Measurements from ENCODE around the gene KSR1. TPM values are rescaled to one million over a fixed set of nuclear protein-coding genes. Genes with fewer than 3 reads are reported as not detected.

Gene KSR1
- total RNA-seq, 3 donors from 2014 or later = 14.1 to 36.4 (median 24.0) TPM

DNA sequence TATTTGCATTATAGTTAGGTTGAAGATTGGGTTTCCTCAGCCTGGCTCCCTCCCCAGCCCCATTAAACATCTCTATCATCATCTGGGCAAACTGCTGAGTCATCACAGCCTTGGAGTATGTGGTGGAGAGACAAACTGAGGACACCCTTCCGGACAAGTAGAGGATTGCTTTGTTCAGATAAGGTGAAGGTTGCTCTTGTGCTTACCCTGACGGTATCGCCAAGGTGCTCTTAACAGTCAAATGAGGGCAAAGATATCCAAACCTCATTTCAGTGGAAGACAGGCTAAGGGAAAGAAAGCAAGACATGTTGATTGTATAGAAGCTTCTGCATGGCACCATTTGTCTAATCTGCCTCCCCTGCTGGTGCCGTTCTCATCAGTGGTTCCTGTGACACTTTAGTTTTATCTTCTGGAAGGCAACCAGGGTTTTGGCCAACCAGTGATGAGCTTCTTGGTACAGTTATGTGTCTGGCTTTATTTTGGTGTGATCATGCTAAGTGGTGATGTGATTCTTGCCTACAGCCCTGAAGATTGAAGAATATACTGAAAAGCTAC lies 117.8 kb downstream of the KSR1 start:
- TF ChIP-seq, protein P1, sequence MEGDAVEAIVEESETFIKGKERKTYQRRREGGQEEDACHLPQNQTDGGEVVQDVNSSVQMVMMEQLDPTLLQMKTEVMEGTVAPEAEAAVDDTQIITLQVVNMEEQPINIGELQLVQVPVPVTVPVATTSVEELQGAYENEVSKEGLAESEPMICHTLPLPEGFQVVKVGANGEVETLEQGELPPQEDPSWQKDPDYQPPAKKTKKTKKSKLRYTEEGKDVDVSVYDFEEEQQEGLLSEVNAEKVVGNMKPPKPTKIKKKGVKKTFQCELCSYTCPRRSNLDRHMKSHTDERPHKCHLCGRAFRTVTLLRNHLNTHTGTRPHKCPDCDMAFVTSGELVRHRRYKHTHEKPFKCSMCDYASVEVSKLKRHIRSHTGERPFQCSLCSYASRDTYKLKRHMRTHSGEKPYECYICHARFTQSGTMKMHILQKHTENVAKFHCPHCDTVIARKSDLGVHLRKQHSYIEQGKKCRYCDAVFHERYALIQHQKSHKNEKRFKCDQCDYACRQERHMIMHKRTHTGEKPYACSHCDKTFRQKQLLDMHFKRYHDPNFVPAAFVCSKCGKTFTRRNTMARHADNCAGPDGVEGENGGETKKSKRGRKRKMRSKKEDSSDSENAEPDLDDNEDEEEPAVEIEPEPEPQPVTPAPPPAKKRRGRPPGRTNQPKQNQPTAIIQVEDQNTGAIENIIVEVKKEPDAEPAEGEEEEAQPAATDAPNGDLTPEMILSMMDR (IDR thresholded peaks at IDR 0.05) = no peak
- TF ChIP-seq POLR2AphosphoS5 (IDR thresholded peaks at IDR 0.05) = no peak
- TF ChIP-seq POLR2A (IDR thresholded peaks at IDR 0.05) = no peak
- H3K4me1 ChIP-seq = no peaks in the 10 kb centered on the region
- no peaks in the 10 kb centered on the region for H3K9me3 ChIP-seq
- no peak for DNase-seq (ENCODE audit: low spot score in 2 of 2)
- intact Hi-C loops (cut with DNase I; ENCODE audit: low total_unique reads) = no loop called here
- H3K27me3 ChIP-seq = no peaks in the 10 kb centered on the region
- no peaks in the 10 kb centered on the region for H3K36me3 ChIP-seq
- H3K4me3 ChIP-seq = no peak overlapping the region
- H3K27ac ChIP-seq = no peak overlapping the region

DNA sequence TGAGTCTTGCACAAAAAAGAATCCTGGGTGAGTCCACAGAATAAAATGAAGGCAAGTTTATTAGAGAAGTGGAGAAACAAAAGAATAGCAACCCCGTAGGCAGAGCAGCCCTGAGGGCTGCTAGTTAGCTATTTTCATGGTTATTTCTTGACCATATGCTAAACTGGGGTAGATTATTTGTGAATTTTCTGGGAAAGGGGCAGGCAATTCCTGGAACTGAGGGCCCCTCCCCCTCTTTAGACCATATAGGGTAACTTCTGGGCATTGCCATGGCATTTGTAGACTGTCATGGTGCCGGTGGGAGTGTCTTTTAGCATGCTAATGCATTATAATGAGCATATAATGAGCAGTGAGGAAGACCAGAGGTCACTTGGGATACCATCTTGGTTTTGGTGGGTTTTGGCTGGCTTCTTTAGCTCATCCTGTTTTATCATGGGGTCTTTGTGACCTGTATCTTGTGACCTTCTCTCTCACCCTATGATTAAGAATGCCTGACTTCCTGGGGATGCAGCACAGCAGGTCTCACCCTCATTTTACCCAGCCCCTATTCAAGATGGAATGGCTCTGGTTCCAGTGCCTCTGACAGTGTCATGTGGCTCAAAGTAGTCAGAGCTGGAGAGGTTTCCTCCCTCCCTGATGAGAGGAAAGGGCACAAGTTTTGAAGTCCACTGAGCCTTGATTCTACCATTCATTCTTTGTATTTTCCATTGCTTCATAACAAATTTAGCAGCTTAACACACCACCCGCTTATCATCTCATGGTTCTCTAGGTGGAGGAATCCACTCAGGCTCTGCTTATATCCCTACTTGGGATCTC lies 119.1 kb downstream of the KSR1 start:
- Histone ChIP-seq H3K4me1 (no peaks in the 10 kb centered on the region), H3K9me3 (no peaks in the 10 kb centered on the region), H3K27ac (no peak overlapping the region), H3K36me3 (no peaks in the 10 kb centered on the region), H3K27me3 (no peaks in the 10 kb centered on the region), H3K4me3 (no peak overlapping the region)
- intact Hi-C loops (cut with DNase I; ENCODE audit: low total_unique reads) = no loop called here
- no peak for TF ChIP-seq POLR2A (IDR thresholded peaks at IDR 0.05)
- TF ChIP-seq, protein P1 (IDR thresholded peaks at IDR 0.05) = no peak
- DNase-seq (ENCODE audit: low spot score in 2 of 2) = no peak

DNA sequence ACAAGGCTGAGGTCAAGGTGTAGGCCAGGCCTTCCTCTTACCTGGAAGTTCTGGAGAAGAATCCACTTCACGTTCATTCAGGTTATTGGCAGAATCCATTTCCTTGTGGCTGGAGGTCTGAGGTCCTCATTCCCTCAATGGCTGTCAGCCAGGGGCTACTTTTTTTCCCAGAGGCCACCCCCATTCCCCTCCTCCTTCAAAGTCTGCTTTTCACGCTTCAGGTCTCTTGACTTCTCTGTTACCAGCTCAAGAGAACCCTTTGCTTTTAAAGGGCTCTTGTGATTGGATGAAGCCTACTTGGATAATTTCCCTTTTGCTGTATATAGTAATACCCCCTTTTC lies 119.6 kb downstream of the KSR1 start:
- Histone ChIP-seq H3K4me1 (no peaks in the 10 kb centered on the region), H3K36me3 (no peaks in the 10 kb centered on the region), H3K27ac (no peak overlapping the region), H3K27me3 (no peaks in the 10 kb centered on the region), H3K9me3 (no peaks in the 10 kb centered on the region), H3K4me3 (no peak overlapping the region)
- TF ChIP-seq POLR2AphosphoS5 (IDR thresholded peaks at IDR 0.05) = no peak
- no peak for DNase-seq (ENCODE audit: low spot score in 2 of 2)
- intact Hi-C loops (cut with DNase I; ENCODE audit: low total_unique reads) = no loop called here

DNA sequence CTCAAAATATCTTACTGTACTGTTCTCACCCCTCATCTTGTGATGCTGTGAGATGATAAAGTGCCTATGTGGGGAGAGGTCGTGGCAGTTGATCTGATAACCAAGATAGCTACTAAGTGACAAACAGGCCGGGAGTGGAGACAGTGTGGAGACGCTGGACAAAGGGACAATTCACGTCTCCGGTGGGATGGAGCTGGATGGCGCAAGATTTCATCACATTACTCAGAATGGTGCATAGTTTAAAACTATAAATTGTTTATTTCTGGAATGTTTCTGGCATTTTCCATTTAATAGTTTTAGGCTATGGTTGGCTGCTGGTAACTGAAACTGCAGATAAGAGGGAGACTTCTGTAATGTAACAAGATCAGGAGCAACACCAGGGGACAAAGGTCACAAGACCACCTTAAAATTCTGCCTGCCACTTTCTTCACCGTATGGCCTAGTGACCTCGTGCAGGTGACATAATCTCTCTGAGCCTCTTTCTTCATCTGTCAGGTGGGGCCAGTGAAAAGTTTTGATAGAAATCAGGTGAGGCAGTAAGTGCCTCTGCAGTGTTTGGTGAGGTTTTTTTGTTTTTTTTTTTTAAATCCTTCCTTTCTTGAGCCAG lies 120.3 kb downstream of the KSR1 start:
- Histone ChIP-seq H3K27me3 (no peaks in the 10 kb centered on the region), H3K9me3 (no peaks in the 10 kb centered on the region), H3K36me3 (no peaks in the 10 kb centered on the region), H3K4me3 (no peak overlapping the region), H3K27ac (no peak overlapping the region), H3K4me1 (no peaks in the 10 kb centered on the region)
- no peak for TF ChIP-seq POLR2A (IDR thresholded peaks at IDR 0.05)
- DNase-seq (ENCODE audit: low spot score in 2 of 2) = no peak
- intact Hi-C loops (cut with DNase I; ENCODE audit: low total_unique reads) = loop anchor here (1.0 kb wide), 1 partner anchor 11 kb away; no protein-coding TSS in a partner anchor

DNA sequence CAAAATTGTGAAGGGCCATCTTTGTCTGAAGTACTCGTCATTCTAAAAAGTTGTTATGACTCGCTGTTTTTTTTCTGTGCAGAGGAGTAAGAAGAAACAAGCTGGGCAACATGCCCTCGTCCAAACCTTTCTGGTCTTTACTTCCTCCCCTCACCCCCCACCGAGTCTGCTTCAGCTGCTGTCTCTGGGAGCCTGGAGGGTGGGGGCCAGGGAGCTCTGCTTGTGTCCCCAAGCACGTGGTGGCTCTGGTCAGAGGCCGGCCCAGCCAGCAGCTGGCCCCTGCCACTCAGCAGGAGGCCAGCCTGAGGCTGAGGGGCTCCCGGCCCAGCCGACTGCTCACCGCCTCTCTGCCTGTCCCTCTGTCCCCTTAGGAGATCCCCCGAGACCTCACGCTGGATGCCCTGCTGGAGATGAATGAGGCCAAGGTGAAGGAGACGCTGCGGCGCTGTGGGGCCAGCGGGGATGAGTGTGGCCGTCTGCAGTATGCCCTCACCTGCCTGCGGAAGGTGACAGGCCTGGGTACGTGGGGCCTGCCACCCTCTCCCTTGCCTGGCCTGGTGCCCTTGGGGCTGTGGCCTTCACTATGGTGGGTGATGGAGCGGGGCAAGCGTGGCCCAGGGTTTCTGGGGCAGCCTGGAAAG lies 121.0 kb downstream of the KSR1 start:
- peak overlapping the region; percentile 27 to 34 for H3K27ac ChIP-seq
- no peaks in the 10 kb centered on the region for H3K36me3 ChIP-seq
- H3K4me1 ChIP-seq = no peaks in the 10 kb centered on the region
- intact Hi-C loops (cut with DNase I; ENCODE audit: low total_unique reads) = loop anchor here (1.0 kb wide), 1 partner anchor 10 kb away; no protein-coding TSS in a partner anchor
- H3K9me3 ChIP-seq = no peaks in the 10 kb centered on the region
- DNase-seq (ENCODE audit: low spot score in 2 of 2) = no peak
- H3K27me3 ChIP-seq = no peaks in the 10 kb centered on the region
- H3K4me3 ChIP-seq = no peak overlapping the region
- TF ChIP-seq, protein P1 (IDR thresholded peaks at IDR 0.05) = no peak
- TF ChIP-seq POLR2AphosphoS5 (IDR thresholded peaks at IDR 0.05) = no peak
- no peak for TF ChIP-seq POLR2A (IDR thresholded peaks at IDR 0.05)

Data from breast epithelium (tissue), 4 donors.